22Rv1 (cell line): ENCODE measurements around the gene PTPRE.

Experiments
- CTCF ChIP-seq: fragments of 450-650 bp; IDR thresholded peaks from 2 replicates; pipeline ENCODE4 v1.5.1; 2017; ENCODE audit warnings: mild to moderate bottlenecking
- ZFX ChIP-seq: fragments of 450-650 bp; IDR thresholded peaks from 2 replicates; pipeline ENCODE4 v1.6.1; 2017; ENCODE audit warnings: antibody characterized with exemption, borderline replicate concordance

GRCh38 chr10:128084991-128085390, 178.1 kb downstream of the PTPRE start:
- TF ChIP-seq CTCF (no peak), ZFX (no peak)
